GM12801 (cell line): ENCODE measurements around the gene ANKS1B.

Experiments
- TF ChIP-seq, protein P1 (sequence below): IDR thresholded peaks from one replicate; pipeline ENCODE4 v1.5.1; 2011; ENCODE audit warnings: control low read depth; ENCODE audit not compliant: insufficient read length; ENCODE audit errors: extremely low read depth

Gene ANKS1B

DNA sequence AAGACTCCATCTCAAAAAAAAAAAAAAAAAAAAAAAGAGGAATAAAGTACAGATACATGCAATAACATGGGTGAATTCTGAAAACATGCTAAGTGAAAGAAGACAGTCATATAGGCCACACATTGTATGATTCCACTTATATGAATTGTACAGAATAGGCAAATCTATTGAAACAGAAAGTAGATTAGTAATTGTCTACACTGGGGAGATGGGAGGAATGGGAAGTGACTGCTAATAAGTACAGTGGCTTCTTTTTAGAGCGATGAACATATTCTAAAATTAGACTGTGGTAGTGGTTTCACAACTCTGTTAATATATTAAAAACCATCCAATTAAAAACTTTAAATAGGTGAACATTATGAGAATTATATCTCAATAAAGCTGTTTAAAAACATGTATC, 74.4 kb downstream of the ANKS1B start:
- TF ChIP-seq, protein P1, sequence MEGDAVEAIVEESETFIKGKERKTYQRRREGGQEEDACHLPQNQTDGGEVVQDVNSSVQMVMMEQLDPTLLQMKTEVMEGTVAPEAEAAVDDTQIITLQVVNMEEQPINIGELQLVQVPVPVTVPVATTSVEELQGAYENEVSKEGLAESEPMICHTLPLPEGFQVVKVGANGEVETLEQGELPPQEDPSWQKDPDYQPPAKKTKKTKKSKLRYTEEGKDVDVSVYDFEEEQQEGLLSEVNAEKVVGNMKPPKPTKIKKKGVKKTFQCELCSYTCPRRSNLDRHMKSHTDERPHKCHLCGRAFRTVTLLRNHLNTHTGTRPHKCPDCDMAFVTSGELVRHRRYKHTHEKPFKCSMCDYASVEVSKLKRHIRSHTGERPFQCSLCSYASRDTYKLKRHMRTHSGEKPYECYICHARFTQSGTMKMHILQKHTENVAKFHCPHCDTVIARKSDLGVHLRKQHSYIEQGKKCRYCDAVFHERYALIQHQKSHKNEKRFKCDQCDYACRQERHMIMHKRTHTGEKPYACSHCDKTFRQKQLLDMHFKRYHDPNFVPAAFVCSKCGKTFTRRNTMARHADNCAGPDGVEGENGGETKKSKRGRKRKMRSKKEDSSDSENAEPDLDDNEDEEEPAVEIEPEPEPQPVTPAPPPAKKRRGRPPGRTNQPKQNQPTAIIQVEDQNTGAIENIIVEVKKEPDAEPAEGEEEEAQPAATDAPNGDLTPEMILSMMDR = no peak

DNA sequence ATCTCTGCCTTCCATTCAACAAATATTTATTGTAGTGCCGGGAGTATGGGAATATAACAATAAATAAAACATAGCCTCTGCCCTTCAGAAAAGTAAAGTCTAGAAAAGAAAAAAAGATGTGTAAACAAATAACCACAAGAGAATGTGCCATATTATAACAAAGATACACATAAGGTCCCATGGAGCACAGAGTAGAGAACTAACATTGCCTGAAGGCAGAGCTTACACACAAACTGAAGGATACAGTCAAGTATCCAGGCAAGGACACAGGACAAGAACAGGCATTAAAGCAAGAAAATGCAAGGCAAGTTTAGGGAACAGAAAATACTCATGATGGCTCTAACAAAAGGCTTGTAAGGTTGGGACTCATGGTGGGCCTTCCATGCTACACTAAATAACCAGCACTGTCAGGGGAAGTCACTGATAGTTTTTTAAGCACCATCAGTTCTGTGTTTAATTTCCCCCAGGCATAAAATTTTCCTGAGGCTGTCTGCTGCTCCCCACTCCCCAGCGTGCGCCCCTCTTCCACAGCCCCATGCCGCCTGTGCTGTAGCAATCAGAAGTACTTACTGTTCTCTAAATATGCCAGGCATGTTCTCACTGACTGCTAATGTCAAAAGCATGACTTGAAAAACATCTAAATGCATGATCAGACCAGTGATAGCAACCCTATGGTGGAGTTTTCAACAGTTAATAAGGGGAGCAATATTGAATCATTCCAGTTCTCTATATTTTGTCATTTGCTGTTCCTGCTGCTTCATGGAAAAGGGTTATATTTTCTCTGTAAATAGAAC, 77.8 kb downstream of the ANKS1B start:
- TF ChIP-seq, protein P1 = no peak

DNA sequence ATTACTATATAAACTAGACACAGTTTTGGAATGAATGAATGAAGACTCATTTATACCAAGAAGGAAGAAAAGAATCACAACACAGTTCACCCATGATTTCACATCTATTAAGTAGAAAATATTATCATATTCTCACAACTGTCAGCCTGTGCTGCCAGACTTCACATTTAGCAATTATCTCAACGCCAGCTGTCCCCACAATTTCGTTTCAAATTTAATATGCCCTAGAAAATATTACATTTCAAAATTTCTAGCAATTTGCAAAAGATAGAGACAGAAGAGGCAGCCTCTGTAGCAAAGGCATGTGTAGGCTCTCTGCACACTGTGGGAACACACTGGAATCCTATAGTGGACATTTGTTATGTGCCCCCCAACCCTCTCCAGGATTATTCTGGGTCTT, 83.6 kb downstream of the ANKS1B start:
- TF ChIP-seq, protein P1 = no peak

DNA sequence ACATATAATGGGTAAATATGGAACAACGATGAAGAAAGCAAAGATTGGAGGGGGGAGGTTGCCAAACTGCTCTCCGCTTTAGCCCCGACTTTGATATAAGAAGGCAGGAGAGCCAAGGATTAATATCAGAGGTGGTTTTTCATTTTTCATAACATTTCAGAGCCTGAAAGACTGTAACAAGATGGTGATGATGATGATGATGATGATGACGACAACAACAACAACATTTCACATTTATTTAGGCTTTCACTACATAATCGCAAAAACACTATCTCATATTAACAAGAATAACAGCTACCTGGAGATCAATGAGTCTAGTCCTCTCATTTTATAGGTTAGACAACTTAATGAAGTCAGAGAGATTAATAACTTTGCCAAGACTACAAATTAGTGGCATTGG, 86.1 kb downstream of the ANKS1B start:
- TF ChIP-seq, protein P1 = no peak

DNA sequence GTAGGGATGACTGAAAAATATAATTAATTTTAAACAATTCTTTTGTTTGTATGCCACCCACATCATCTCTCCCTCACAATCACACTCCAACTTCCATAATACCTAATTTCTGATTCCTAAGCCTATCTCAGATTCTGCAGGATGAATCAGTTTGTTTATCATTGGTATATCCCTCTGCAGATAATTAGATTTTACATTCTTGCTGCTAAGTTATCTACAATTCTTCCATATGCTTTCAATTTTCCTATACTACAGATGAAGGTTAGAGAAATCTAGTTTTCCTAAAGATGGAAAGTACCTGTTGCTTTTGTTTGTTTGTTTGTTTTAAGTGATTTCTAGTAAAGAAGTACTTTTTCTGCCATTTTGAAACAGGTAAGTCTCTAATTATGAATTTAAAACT, 105.3 kb downstream of the ANKS1B start:
- TF ChIP-seq, protein P1 = no peak

DNA sequence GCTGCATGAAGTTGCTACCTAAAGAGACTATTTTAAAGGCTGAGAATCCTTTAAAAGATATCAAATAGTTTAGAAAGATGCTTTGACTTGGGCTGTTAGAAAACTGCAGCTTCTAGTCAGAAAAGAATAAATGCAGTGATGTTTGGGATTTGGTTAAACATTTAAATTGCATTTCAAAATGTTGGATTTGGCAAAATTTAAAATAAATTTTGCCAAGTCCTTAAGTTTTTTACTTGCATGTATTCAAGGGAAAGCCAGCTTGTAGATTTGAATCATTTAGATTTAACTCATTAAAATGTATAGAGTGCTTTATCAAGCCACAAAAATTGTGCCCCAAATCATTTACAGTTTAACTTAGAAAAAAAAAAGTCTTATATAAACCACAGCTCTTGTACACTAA, 109.7 kb downstream of the ANKS1B start:
- TF ChIP-seq, protein P1 = no peak

DNA sequence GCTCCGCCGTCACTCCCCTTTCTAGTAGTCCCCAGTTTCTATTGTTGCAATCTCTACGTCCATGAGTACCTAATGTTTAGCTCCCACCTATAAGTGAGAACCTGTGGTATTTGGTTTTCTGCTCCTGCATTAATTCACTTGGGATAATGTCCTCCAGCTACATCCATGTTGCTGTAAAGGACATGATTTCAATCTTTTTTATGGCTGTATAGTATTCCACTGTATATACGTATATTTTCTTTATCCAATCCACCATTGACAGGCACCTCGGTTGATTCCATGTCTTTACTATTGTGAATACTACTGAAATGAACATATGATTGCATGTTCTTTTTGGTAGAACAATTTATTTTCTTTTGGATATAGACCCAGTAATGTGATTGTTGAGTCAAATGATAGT, 114.7 kb downstream of the ANKS1B start:
- TF ChIP-seq, protein P1 = no peak
